ENCODE results near the gene LIMCH1. TPM values are rescaled to one million over a fixed set of nuclear protein-coding genes. Genes with fewer than 3 reads are reported as not detected.

Gene LIMCH1
- total RNA-seq, 2 donors from 2014 or later: 4.7 to 14.4 TPM

- H3K4me1 ChIP-seq: no peaks in the 10 kb centered on the region
- H3K36me3 ChIP-seq: no peaks in the 10 kb centered on the region
- intact Hi-C loops (cut with DNase I): no loop called here
- no peak for TF ChIP-seq CTCF (IDR thresholded peaks at IDR 0.05)
- H3K9ac ChIP-seq (ENCODE audit: low read depth in 2 of 2, low read length in 2 of 2): no peak overlapping the region
- no peak for DNase-seq
- H3K9me3 ChIP-seq: no peaks in the 10 kb centered on the region
- H3K27me3 ChIP-seq: no peaks in the 10 kb centered on the region
- H3K27ac ChIP-seq: no peak overlapping the region
- no peak overlapping the region for H3K4me3 ChIP-seq
Measured at GRCh38 chr4:41524425-41524824, 13.5 kb upstream of the LIMCH1 start.

GRCh38 chr4:41525129-41525528 is 12.8 kb upstream of the LIMCH1 start:
- intact Hi-C loops (cut with DNase I): no loop called here
- H3K4me1 ChIP-seq: no peaks in the 10 kb centered on the region
- H3K4me3 ChIP-seq: no peak overlapping the region
- no peak overlapping the region for H3K27ac ChIP-seq
- TF ChIP-seq CTCF (IDR thresholded peaks at IDR 0.05): no peak
- H3K9ac ChIP-seq (ENCODE audit: low read depth in 2 of 2, low read length in 2 of 2): no peak overlapping the region
- H3K36me3 ChIP-seq: no peaks in the 10 kb centered on the region
- no peaks in the 10 kb centered on the region for H3K27me3 ChIP-seq
- DNase-seq: no peak
- no peaks in the 10 kb centered on the region for H3K9me3 ChIP-seq

GRCh38 chr4:41526628-41527027 is 11.3 kb upstream of the LIMCH1 start:
- no peak for DNase-seq
- Histone ChIP-seq H3K4me3 (no peak overlapping the region), H3K4me1 (no peaks in the 10 kb centered on the region), H3K27ac (no peak overlapping the region), H3K9me3 (no peaks in the 10 kb centered on the region), H3K9ac (ENCODE audit: low read depth in 2 of 2, low read length in 2 of 2) (no peak overlapping the region), H3K36me3 (no peaks in the 10 kb centered on the region), H3K27me3 (no peaks in the 10 kb centered on the region)
- intact Hi-C loops (cut with DNase I): no loop called here
- no peak for TF ChIP-seq CTCF (IDR thresholded peaks at IDR 0.05)

GRCh38 chr4:41528512-41529205 is 9.3 kb upstream of the LIMCH1 start:
- intact Hi-C loops (cut with DNase I): no loop called here
- no peaks in the 10 kb centered on the region for H3K4me1 ChIP-seq
- no peak for DNase-seq

GRCh38 chr4:41530741-41531140 is 7.2 kb upstream of the LIMCH1 start:
- Histone ChIP-seq H3K27me3 (no peaks in the 10 kb centered on the region), H3K4me1 (no peaks in the 10 kb centered on the region), H3K27ac (no peak overlapping the region), H3K36me3 (no peaks in the 10 kb centered on the region), H3K4me3 (no peak overlapping the region), H3K9ac (ENCODE audit: low read depth in 2 of 2, low read length in 2 of 2) (no peak overlapping the region), H3K9me3 (no peaks in the 10 kb centered on the region)
- intact Hi-C loops (cut with DNase I): no loop called here
- TF ChIP-seq CTCF (IDR thresholded peaks at IDR 0.05): no peak
- DNase-seq: no peak

More at GRCh38 chr4:41528512-41529205, 9.3 kb upstream of the LIMCH1 start:
- no peaks in the 10 kb centered on the region for H3K9me3 ChIP-seq
- H3K27me3 ChIP-seq: no peaks in the 10 kb centered on the region
- H3K27ac ChIP-seq: no peak overlapping the region
- no peak overlapping the region for H3K9ac ChIP-seq (ENCODE audit: low read depth in 2 of 2, low read length in 2 of 2)
- no peaks in the 10 kb centered on the region for H3K36me3 ChIP-seq
- H3K4me3 ChIP-seq: no peak overlapping the region
- no peak for TF ChIP-seq CTCF (IDR thresholded peaks at IDR 0.05)
